Neuron (in vitro differentiated cells): Measurements from ENCODE around the gene LONP1.
"Not testable (repeated sequence)": the region's sequence is repeated elsewhere in the genome, so short reads cannot be mapped to it uniquely, and the experiment has no call there.

Source experiments
- H2AFZ ChIP-seq: one replicate; pipeline ENCODE4 v1.6.1; 2013; ENCODE audit warnings: low read depth, mild to moderate bottlenecking, inconsistent platforms, low read length, moderate library complexity
- H3K27me3 ChIP-seq: one replicate; pipeline ENCODE4 v1.6.1; 2013; ENCODE audit warnings: low read length; ENCODE audit not compliant: insufficient read depth
- H3K36me3 ChIP-seq: one replicate; pipeline ENCODE4 v1.6.1; 2013; ENCODE audit warnings: low read length; ENCODE audit not compliant: insufficient read depth
- H3K4me1 ChIP-seq: one replicate; pipeline ENCODE4 v1.6.1; 2013; ENCODE audit warnings: low read length; ENCODE audit not compliant: insufficient read depth
- H3K4me3 ChIP-seq: 2 replicates; pipeline ENCODE4 v1.5.1; 2013; ENCODE audit warnings: mild to moderate bottlenecking, low read length, moderate library complexity
- H3K9me3 ChIP-seq: one replicate; pipeline ENCODE4 v1.6.1; 2013; ENCODE audit warnings: low read length

The LONP1 gene, protein sequence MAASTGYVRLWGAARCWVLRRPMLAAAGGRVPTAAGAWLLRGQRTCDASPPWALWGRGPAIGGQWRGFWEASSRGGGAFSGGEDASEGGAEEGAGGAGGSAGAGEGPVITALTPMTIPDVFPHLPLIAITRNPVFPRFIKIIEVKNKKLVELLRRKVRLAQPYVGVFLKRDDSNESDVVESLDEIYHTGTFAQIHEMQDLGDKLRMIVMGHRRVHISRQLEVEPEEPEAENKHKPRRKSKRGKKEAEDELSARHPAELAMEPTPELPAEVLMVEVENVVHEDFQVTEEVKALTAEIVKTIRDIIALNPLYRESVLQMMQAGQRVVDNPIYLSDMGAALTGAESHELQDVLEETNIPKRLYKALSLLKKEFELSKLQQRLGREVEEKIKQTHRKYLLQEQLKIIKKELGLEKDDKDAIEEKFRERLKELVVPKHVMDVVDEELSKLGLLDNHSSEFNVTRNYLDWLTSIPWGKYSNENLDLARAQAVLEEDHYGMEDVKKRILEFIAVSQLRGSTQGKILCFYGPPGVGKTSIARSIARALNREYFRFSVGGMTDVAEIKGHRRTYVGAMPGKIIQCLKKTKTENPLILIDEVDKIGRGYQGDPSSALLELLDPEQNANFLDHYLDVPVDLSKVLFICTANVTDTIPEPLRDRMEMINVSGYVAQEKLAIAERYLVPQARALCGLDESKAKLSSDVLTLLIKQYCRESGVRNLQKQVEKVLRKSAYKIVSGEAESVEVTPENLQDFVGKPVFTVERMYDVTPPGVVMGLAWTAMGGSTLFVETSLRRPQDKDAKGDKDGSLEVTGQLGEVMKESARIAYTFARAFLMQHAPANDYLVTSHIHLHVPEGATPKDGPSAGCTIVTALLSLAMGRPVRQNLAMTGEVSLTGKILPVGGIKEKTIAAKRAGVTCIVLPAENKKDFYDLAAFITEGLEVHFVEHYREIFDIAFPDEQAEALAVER

DNA sequence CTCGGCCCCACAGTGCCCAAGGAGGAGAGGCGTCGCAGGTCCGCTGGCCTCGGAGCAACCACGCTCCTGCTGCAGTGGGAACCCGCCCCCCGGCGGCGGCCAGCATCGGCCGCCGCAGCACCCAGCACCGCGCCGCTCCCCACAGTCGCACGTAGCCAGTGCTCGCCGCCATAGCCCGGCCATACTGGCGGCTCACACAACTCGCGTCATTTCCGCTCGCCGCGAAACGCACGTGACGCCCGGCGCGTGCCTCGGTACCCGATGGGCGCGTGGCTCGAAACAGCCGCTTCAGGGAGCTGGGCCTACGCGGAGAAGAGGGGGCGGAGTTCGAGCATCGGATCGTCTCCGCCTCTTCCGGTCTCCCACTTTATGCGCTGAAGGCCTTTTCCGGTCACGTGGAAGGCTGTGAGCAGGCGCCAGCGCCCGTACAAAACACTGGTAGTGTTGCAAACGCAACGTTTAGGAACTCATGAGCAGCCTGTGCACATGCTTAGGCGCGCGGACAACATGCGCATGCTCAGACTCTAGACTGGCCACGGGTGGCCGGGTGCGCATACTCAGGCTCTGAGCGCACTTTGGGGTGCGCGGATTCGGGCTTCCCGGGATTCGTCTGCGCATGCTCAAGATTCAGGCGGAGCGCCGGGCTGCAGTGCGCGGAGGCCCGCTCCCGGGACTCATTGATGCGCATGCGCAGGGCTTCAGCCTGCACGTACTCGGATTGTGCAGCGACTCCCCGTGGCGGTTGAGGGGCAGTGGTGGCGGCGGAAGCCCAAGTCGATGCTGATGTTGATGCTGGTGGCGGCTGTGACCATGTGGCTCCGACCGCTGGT lies at the start of gene LONP1, which contains the start of gene CATSPERD:
TSS of gene LONP1 (minus strand) at position 186 of the 830 bp plus-strand sequence. CDS start at position 172, 14 bp downstream.
TSS of gene CATSPERD (plus strand) at position 677 of the 830 bp plus-strand sequence. CDS start at position 778, 101 bp downstream.
- no peaks in the 10 kb centered on the region for H3K9me3 ChIP-seq
- peak within 1 kb of the TSS; percentile 65 for H2AFZ ChIP-seq
- H3K4me3 ChIP-seq = peak within 1 kb of the TSS; percentile 83
- H3K4me1 ChIP-seq = peaks cover 12% of the 10 kb centered on the region
- H3K36me3 ChIP-seq = peaks cover 7% of the 10 kb centered on the region
- H3K27me3 ChIP-seq = no peaks in the 10 kb centered on the region

DNA sequence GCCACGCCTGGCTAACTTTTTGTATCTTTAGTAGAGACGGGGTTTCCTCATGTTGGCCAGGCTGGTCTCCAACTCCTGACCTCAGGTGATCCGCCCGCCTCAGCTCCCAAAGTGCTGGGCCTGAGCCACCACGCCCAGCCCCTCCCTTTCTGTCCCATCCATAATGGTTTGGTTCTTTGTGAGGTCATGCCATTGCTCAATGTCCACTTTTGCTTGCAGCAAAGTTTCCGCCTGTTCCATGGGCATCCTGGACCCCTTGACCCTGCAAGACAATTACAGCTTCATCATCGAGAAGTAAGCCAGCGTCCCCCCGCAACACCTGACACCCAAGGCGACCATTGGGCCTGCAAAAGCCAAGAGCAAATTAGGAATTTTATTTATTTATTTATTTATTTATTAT lies 48.0 kb upstream of the LONP1 start:
- Histone ChIP-seq H2AFZ (no peak overlapping the region), H3K4me1 (no peaks in the 10 kb centered on the region), H3K27me3 (no peaks in the 10 kb centered on the region), H3K9me3 (no peaks in the 10 kb centered on the region), H3K36me3 (no peaks in the 10 kb centered on the region), H3K4me3 (no peak overlapping the region)

DNA sequence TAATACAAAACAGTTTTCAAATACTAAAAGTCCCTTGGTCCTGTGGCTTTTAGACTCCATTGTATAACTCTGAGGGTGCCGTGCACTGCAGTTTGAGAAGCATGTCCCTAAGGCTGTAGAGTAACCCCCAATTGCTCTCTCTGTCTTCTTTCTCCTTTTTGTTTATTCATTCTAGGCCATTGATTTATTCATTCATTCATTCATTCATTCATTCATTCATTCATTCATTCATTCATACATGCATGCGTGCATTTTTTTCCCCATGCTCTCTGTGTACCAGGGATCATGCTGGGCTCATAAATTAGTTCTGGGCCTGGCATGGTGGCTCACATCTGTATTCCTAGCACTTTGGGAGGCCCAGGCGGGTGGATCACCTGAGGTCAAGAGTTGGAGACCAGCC lies 45.3 kb upstream of the LONP1 start:
- Histone ChIP-seq H3K36me3 (no peaks in the 10 kb centered on the region), H3K4me3 (no peak overlapping the region), H3K4me1 (no peaks in the 10 kb centered on the region), H2AFZ (no peak overlapping the region), H3K27me3 (no peaks in the 10 kb centered on the region), H3K9me3 (no peaks in the 10 kb centered on the region)

DNA sequence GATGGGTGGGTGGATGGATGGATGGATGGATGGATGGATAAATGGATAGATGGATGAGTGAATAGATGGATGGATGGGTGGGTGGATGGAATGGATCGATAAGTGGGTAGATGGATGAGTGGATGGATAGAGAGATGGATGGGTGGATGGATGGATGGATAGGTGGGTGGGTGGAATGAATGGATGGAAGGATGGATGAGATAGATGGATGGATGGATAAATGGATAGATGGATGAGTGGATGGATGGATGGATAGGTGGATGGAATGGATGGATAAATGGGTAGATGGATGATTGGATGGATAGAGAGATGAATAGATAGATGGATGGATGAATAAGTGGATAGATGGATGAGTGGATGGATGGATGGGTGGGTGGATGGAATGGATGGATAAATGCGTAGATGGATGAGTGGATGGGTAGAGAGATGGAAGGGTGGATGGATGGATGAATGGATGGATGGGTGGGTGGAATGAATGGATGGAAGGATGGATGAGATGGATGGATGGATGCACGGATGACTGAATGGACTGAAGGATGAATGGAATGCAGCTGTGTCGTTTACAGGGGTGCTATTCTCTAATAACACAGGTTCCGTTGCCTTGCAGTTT lies 42.8 kb upstream of the LONP1 start:
- no peaks in the 10 kb centered on the region for H3K27me3 ChIP-seq
- no peak overlapping the region for H2AFZ ChIP-seq
- H3K4me1 ChIP-seq = no peaks in the 10 kb centered on the region
- H3K9me3 ChIP-seq = no peaks in the 10 kb centered on the region
- no peak overlapping the region for H3K4me3 ChIP-seq
- H3K36me3 ChIP-seq = no peaks in the 10 kb centered on the region

DNA sequence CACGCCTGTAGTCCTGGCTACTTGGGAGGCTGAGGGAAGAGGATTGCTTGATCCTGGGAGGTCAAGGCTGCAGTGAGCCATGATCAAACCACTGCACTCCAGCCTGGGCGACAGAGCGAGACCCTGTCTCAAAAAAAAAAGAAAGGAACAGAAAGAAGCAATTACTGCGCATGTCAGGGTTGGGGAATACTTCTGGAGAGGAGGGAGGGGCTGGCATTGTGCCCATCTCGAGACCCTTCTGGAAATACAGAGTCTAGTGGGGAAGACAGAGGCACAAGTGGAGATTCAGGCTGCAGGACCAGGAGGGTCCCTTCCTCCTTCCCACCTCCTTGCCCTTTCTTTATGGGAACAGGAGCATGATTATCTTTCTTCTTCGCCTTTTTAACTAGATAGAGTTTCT lies 33.8 kb upstream of the LONP1 start:
- H3K36me3 ChIP-seq = no peaks in the 10 kb centered on the region
- no peak overlapping the region for H3K4me3 ChIP-seq
- H3K9me3 ChIP-seq = no peaks in the 10 kb centered on the region
- no peaks in the 10 kb centered on the region for H3K4me1 ChIP-seq
- H2AFZ ChIP-seq = no peak overlapping the region
- no peaks in the 10 kb centered on the region for H3K27me3 ChIP-seq

DNA sequence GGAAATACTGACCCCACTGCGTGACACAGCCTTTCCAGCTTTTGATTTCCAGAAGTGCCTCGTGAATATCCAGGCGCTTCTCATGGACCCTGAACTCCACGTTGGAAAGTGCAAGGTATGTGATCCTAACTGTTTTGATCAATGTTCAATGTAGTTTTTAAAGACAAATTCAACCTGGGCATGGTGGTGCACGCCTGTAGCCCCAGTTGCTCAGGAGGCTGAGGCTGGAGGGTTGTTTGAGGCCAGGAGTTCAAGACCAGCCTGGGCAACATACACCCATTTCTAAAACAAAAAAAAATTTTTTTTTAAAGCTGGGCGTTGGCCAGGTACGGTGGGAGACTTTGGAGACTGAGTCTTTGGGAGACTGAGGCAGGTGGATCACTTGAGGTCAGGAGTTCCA lies 31.8 kb upstream of the LONP1 start:
- no peaks in the 10 kb centered on the region for H3K9me3 ChIP-seq
- no peaks in the 10 kb centered on the region for H3K27me3 ChIP-seq
- H3K4me1 ChIP-seq = no peaks in the 10 kb centered on the region
- no peak overlapping the region for H3K4me3 ChIP-seq
- no peak overlapping the region for H2AFZ ChIP-seq
- H3K36me3 ChIP-seq = no peaks in the 10 kb centered on the region

DNA sequence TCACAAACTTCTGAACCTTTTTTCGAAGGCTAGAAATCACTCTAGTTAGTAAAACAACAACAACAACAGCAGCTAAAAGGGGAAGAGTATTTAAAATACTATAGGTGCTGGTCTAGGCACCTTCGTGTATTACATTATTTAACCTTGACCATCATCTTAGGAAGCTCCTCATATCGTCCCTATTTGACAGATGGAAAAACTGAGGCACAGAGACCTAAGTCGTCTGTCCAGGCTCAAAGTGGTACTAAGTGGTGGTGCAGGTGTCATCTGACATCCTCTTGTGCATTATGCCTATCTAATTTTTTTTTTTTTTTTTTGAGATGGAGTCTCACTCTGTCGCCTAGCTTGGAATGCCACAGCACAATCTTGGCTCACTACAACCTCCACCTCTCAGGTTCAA lies 29.6 kb upstream of the LONP1 start:
- Histone ChIP-seq H3K36me3 (no peaks in the 10 kb centered on the region), H3K4me1 (no peaks in the 10 kb centered on the region), H3K4me3 (no peak overlapping the region), H3K9me3 (no peaks in the 10 kb centered on the region), H3K27me3 (peaks cover 3% of the 10 kb centered on the region), H2AFZ (no peak overlapping the region)

DNA sequence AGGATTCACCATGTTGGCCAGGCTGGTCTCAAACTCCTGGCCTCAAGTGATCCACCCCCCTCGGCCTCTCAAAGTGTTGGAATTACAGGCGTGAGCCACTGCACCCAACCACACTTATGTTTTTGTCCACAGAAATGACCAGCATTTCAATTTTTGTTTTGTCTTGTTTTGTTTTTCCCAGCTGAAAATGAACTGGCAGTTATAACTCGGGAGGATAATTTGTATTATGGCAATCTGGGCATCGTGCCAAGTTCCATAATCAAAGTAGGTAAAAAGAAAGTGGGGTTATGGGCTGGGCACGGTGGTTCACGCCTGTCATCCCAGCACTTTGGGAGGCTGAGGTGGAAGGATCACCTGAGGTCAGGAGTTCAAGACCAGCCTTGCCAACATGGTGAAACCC lies 29.0 kb upstream of the LONP1 start:
- H3K36me3 ChIP-seq, H3K9me3 ChIP-seq, H2AFZ ChIP-seq, H3K4me1 ChIP-seq, H3K4me3 ChIP-seq, H3K27me3 ChIP-seq: not testable (repeated sequence)

DNA sequence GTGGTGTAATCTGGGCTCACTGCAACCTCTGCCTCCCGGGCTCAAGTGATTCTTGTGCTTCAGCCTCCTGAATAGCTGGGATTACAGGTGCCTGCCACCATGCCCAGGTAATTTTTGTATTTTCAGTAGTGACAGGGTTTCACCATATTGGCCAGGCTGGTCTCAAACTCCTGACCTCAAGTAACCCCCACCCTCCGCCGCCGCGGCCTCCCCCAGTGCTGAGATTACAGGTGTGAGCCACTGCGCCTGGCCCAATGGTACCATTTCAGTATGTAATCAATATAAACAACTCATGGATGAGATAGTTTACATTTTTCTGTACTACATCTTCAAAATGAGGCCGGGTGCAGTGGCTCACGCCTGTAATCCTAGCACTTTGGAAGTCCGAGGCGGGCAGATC lies 25.1 kb upstream of the LONP1 start:
- not testable (repeated sequence) for H2AFZ ChIP-seq, H3K9me3 ChIP-seq, H3K36me3 ChIP-seq, H3K4me3 ChIP-seq, H3K27me3 ChIP-seq, H3K4me1 ChIP-seq

DNA sequence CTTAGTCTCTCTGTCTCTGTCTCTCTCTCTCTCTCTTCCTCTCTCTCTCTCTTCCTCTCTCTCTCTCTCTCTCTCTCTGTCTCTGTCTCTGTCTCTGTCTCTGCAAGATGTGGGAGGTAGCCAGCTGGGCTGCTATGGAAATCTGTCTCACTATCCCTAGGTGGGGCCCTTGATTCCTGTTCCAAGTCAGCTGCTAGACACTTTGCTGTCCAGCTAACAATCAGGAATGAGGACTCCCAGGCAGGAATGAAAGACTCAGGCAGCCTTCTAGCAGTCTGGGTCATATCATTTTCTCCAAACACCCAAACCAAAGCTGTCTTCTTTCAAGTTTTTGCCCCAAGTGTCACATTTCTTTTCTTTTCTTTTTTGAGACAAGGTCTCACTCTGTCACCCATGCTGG lies 23.7 kb upstream of the LONP1 start:
- no peak overlapping the region for H3K4me3 ChIP-seq
- no peaks in the 10 kb centered on the region for H3K36me3 ChIP-seq
- no peak overlapping the region for H2AFZ ChIP-seq
- H3K4me1 ChIP-seq = no peaks in the 10 kb centered on the region
- no peaks in the 10 kb centered on the region for H3K9me3 ChIP-seq
- H3K27me3 ChIP-seq = peaks cover 3% of the 10 kb centered on the region

DNA sequence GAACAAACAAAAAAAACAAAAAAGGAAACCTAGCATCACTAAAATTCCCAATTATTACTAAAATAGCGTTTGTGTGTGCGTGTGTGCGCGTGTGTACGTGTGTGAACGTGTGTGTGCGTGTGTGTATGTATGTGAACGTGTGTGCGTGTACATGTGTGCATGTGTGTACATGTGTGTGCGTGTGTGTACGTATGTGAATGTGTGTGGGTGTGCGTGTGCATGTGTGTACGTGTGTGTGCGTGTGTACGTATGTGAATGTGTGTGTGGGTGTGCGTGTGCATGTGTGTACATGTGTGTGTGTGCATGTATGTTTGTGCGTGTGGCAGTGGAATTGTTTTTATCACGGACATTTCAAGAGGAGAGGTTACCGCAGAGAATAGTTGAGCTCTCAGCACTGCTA lies 22.1 kb upstream of the LONP1 start:
- Histone ChIP-seq H3K36me3 (no peaks in the 10 kb centered on the region), H2AFZ (no peak overlapping the region), H3K4me3 (no peak overlapping the region), H3K9me3 (no peaks in the 10 kb centered on the region), H3K27me3 (peaks cover 3% of the 10 kb centered on the region), H3K4me1 (no peaks in the 10 kb centered on the region)

DNA sequence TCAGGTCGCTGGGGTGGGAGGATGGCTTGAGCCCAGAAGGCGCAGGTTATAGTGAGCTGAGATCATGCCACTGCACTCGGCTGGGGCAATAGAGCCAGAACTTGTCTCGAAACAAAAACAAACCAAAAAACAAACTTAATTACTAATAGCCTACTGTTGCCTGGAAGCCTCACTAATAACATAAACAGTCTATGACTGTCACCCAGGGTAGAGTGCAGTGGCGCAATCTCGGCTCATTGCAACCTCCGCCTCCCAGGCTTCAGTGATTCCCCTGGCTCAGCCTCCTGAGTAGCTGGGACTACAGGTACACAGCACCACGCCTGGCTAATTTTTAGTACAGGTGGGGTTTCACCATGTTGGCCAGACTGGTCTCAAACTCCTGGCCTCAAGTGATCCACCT lies 18.5 kb upstream of the LONP1 start:
- Histone ChIP-seq H3K4me1 (no peaks in the 10 kb centered on the region), H3K36me3 (no peaks in the 10 kb centered on the region), H3K9me3 (no peaks in the 10 kb centered on the region), H3K27me3 (no peaks in the 10 kb centered on the region), H2AFZ (no peak overlapping the region), H3K4me3 (no peak overlapping the region)
